Upper lobe of right lung (tissue), 1 donor: ENCODE measurements around the gene ZNF19. TPM values are rescaled to one million over a fixed set of nuclear protein-coding genes. Genes with fewer than 3 reads are reported as not detected.

Source experiments
- ATAC-seq: fragments of 200-7000 bp; cut with Tn5 transposase; one replicate; pipeline ENCODE4 v1.9.1; 2020; ENCODE audit warnings: mild to moderate bottlenecking, moderate library complexity
- DNase-seq: peaks from one replicate; pipeline ENCODE4 v3.0.0-alpha.2; 2020
- H3K27ac ChIP-seq: fragments of 200-600 bp; one replicate; pipeline ENCODE4 v1.8.0; 2022
- H3K27me3 ChIP-seq: fragments of 200-600 bp; one replicate; pipeline ENCODE4 v1.8.0; 2022; ENCODE audit warnings: mild to moderate bottlenecking
- H3K36me3 ChIP-seq: fragments of 200-600 bp; one replicate; pipeline ENCODE4 v1.8.0; 2022
- H3K4me1 ChIP-seq: fragments of 200-600 bp; one replicate; pipeline ENCODE4 v1.8.0; 2022
- H3K4me3 ChIP-seq: fragments of 200-600 bp; one replicate; pipeline ENCODE4 v1.8.0; 2022; ENCODE audit warnings: mild to moderate bottlenecking
- H3K9me3 ChIP-seq: fragments of 200-600 bp; one replicate; pipeline ENCODE4 v1.8.0; 2022
- intact Hi-C: fragments of 100-400 bp; cut with DNase I; formaldehyde crosslinking; loops from one replicate; pipeline ENCODE4 v1.11.0; 2022
- total RNA-seq: library from RNA; stranded (reverse); fragmentation: NEBNext Ultra II Directional; extraction: Animal tissue kit (Norgen Biotek cat#: 25700); gene quantifications from one replicate; pipeline ENCODE4 v1.2.1, GENCODE V29; 2021
- TF ChIP-seq, protein P1 (sequence below): fragments of 200-600 bp; IDR thresholded peaks from one replicate; pipeline ENCODE4 v1.8.0; 2022; ENCODE audit warnings: antibody characterized with exemption
- donor health status: DM: no; HTN: yes; CAD: no; lungs with severe emphysema.

ZNF19 gene
- total RNA-seq, 1 donor from 2014 or later = 11.4 TPM

DNA sequence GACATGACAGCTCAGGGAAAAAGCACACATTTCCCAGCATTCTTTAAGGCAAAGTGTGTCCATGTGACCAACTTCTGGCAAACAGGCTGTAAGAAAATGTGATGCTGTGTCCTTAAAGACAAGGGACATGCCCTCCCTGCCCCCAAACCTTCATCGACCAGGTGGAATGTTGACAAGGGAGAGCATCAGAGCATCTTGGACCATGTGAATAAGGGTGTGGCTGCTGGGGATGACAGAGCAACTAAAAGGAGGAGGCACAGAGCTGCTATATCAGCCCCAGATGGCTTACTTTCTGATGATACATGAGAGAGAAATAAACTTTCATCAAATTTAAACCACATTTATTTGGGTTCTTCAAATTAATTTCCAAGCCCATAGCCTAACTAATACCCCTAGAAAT lies 24.9 kb downstream of the ZNF19 start:
- intact Hi-C loops = no loop called here
- DNase-seq (no peak), ATAC-seq (no peak)
- no peaks in the 10 kb centered on the region for H3K9me3 ChIP-seq
- TF ChIP-seq, protein P1, sequence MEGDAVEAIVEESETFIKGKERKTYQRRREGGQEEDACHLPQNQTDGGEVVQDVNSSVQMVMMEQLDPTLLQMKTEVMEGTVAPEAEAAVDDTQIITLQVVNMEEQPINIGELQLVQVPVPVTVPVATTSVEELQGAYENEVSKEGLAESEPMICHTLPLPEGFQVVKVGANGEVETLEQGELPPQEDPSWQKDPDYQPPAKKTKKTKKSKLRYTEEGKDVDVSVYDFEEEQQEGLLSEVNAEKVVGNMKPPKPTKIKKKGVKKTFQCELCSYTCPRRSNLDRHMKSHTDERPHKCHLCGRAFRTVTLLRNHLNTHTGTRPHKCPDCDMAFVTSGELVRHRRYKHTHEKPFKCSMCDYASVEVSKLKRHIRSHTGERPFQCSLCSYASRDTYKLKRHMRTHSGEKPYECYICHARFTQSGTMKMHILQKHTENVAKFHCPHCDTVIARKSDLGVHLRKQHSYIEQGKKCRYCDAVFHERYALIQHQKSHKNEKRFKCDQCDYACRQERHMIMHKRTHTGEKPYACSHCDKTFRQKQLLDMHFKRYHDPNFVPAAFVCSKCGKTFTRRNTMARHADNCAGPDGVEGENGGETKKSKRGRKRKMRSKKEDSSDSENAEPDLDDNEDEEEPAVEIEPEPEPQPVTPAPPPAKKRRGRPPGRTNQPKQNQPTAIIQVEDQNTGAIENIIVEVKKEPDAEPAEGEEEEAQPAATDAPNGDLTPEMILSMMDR = no peak
- no peaks in the 10 kb centered on the region for H3K36me3 ChIP-seq
- peaks cover 23% of the 10 kb centered on the region for H3K4me1 ChIP-seq
- no peak overlapping the region for H3K4me3 ChIP-seq
- no peak overlapping the region for H3K27ac ChIP-seq
- H3K27me3 ChIP-seq = no peaks in the 10 kb centered on the region

DNA sequence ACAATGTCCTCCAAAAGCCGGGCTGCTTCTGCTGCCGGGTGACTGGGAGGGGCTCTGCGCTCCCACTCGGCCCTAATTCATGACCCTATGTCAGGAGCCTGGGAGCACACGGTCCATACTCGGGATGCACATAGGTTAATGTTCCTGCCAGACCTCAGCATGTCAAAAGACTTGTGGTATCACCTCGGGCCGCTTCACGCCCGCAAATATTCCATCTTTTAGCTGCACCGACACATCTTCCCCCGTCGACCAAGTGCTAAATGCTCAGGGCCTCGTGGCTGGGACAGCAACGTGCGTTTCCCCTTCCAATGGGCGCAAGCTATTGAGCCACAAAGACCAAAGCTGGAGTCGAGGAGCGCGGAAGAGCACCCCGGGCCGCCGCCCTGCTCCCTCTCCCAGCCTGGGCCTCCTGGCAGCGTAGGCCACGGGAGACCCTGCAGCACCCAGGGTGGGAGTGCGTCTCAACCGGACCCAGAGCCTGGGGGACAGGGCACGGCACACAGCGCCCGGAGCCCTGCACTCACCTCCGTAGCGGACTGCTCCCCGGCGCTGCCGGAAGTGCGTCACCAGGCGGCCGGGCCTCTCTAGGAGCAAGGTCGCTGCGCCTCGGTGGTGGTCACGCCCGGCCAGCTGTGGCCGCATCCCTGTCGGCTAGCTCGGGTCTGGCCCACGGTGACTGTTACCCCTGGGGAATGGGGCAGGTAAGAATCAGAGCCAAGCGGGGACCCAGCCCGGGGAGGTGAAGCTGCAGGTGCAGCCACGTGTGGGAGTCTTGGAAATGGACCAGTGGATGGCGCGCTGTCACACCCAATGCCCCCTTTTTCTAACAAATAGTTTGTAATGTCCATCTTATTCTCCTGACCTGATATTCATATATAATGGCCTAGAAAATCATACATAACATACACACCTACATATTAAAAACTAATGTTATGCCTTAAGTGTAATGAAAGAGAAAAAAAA lies 27.2 kb downstream of the ZNF19 start, which contains the start of gene ZNF23:
ZNF23 (minus strand) TSS at position 562 of the 963 bp plus-strand sequence. CDS start 5,451 bp downstream, outside the sequence.
- intact Hi-C loops = no loop called here
- Histone ChIP-seq H3K4me3 (peak within 1 kb of the TSS; percentile 98), H3K27me3 (no peaks in the 10 kb centered on the region), H3K27ac (peak within 1 kb of the TSS; percentile 91), H3K9me3 (no peaks in the 10 kb centered on the region), H3K36me3 (no peaks in the 10 kb centered on the region), H3K4me1 (peaks cover 23% of the 10 kb centered on the region)
- ATAC-seq (peak; percentile 100), DNase-seq (peak; percentile 94)
- TF ChIP-seq, protein P1 = no peak

DNA sequence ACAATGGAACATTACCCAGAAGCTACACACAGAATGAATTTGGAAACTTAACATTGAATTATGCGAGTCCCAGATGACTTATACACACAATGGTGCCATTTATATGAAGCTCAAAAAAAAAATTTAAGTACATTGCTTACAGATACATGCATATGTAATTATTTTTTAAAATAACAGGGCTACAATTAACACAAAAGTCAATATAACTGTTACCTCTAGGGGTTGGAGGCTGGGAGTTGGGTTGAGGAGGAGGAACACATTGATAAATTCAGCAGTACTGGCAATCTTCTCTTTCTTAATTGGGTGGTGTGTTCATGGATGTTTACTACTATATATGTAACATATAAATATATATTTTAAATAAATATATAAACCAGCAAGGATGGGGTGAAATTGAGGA lies 28.2 kb downstream of the ZNF19 start:
- TF ChIP-seq, protein P1 = no peak
- intact Hi-C loops = no loop called here
- no peak for DNase-seq
- no peak for ATAC-seq
- H3K4me3 ChIP-seq = peak overlapping the region; percentile 98
- H3K36me3 ChIP-seq = no peaks in the 10 kb centered on the region
- no peaks in the 10 kb centered on the region for H3K27me3 ChIP-seq
- H3K27ac ChIP-seq = no peak overlapping the region
- peaks cover 23% of the 10 kb centered on the region for H3K4me1 ChIP-seq
- no peaks in the 10 kb centered on the region for H3K9me3 ChIP-seq

DNA sequence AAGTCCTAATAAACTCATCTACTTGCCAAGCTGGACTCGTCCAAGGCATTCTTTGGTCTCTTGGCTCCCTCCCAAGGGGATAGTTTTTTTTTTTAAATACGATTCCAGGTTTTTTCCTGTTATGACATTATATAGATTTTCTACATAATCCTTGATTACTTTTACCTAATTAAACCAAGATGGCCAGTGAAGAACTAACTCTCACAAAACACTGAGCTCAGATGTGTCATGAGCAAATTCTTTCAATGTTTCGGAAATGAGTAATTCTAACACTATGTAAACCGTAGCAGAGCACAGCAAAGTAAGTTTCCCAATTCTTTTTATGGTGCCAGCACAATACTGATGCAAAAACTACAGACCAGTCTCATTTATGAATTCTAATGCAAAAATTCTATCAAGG lies 28.9 kb downstream of the ZNF19 start:
- Histone ChIP-seq H3K4me1 (peaks cover 23% of the 10 kb centered on the region), H3K36me3 (peaks cover 7% of the 10 kb centered on the region), H3K27me3 (no peaks in the 10 kb centered on the region), H3K4me3 (no peak overlapping the region), H3K9me3 (no peaks in the 10 kb centered on the region), H3K27ac (no peak overlapping the region)
- DNase-seq = no peak
- no peak for ATAC-seq
- TF ChIP-seq, protein P1 = no peak
- intact Hi-C loops = no loop called here

DNA sequence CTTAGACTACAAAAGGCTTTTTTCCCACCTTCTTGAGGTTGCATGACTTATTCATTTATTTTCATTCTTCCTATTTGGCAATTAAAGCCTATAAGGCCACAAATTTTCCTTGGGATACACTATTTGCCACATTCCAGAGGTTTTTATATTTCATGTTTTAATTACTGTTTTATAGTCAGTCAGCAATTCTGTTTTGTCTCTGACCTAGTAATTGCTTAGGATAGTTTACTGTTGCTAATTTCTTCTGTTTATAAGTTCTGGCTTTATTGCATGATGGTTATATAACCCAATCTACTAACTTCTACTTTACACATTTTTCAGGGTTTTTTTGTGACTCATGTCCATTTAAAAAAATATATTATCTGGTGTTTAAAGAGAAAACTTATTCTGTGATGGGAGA lies 29.6 kb downstream of the ZNF19 start:
- H3K4me1 ChIP-seq = peaks cover 23% of the 10 kb centered on the region
- ATAC-seq (no peak), DNase-seq (no peak)
- intact Hi-C loops = no loop called here
- peaks cover 9% of the 10 kb centered on the region for H3K36me3 ChIP-seq
- H3K4me3 ChIP-seq = no peak overlapping the region
- TF ChIP-seq, protein P1 = no peak
- no peaks in the 10 kb centered on the region for H3K9me3 ChIP-seq
- no peaks in the 10 kb centered on the region for H3K27me3 ChIP-seq
- H3K27ac ChIP-seq = no peak overlapping the region
